Endodermal cell (in vitro differentiated cells): ENCODE data around the gene MOV10L1. TPM values are rescaled to one million over a fixed set of nuclear protein-coding genes. Genes with fewer than 3 reads are reported as not detected.
A peak's percentile ranks its signal among the peaks of the same experiment; 100 is the strongest.

Source experiments
- DNase-seq: peaks from one replicate; pipeline ENCODE4 v3.0.0-alpha.2; 2017
- H3K27ac ChIP-seq: 2 replicates; pipeline ENCODE4 v1.5.1; 2013; ENCODE audit warnings: mild to moderate bottlenecking, low read depth, low read length, moderate library complexity
- H3K27me3 ChIP-seq: 2 replicates; pipeline ENCODE4 v1.6.1; 2013; ENCODE audit warnings: mild to moderate bottlenecking, low read length, moderate library complexity; ENCODE audit not compliant: insufficient read depth, control insufficient read depth, poor library complexity, severe bottlenecking
- H3K36me3 ChIP-seq: 2 replicates; pipeline ENCODE4 v1.7.0; 2013; ENCODE audit warnings: mild to moderate bottlenecking, low read length, moderate library complexity; ENCODE audit not compliant: control insufficient read depth, insufficient read depth
- H3K4me1 ChIP-seq: one replicate; pipeline ENCODE4 v1.7.0; 2013; ENCODE audit warnings: low read length; ENCODE audit not compliant: control insufficient read depth, insufficient read depth
- H3K4me3 ChIP-seq: 2 replicates; pipeline ENCODE4 v1.5.1; 2013; ENCODE audit warnings: mild to moderate bottlenecking, low read length, moderate library complexity
- H3K9ac ChIP-seq: 2 replicates; pipeline ENCODE4 v1.6.1; 2013; ENCODE audit warnings: mild to moderate bottlenecking, low read length, moderate library complexity; ENCODE audit not compliant: poor library complexity, severe bottlenecking; ENCODE audit errors: extremely low read depth
- H3K9me3 ChIP-seq: 2 replicates; pipeline ENCODE4 v1.6.1; 2013; ENCODE audit warnings: mild to moderate bottlenecking, low read length, moderate library complexity; ENCODE audit not compliant: control insufficient read depth
- H3K27ac Mint-ChIP-seq: 2 replicates; pipeline ENCODE4 v1.8.0; 2020; ENCODE audit warnings: mixed read lengths
- H3K27me3 Mint-ChIP-seq: 2 replicates; pipeline ENCODE4 v1.8.0; 2021; ENCODE audit warnings: mild to moderate bottlenecking, mixed read lengths; ENCODE audit not compliant: insufficient read depth
- H3K36me3 Mint-ChIP-seq: 2 replicates; pipeline ENCODE4 v1.8.0; 2020; ENCODE audit warnings: low read depth, mixed read lengths
- H3K4me1 Mint-ChIP-seq: 2 replicates; pipeline ENCODE4 v1.8.0; 2020; ENCODE audit warnings: mixed read lengths
- H3K4me3 Mint-ChIP-seq: 2 replicates; pipeline ENCODE4 v1.8.0; 2020; ENCODE audit warnings: mild to moderate bottlenecking, moderate library complexity, mixed read lengths
- H3K9me3 Mint-ChIP-seq: 2 replicates; pipeline ENCODE4 v1.8.0; 2020; ENCODE audit warnings: mild to moderate bottlenecking, mixed read lengths
- WGBS, 2 experiments: methylation state at CpG; one replicate each; pipeline versions ENCODE4 v1.1.5 to v1.1.7; 2013; ENCODE audit warnings: missing lambda C conversion rate in 2 of 2, mixed read lengths in 1 of 2; ENCODE audit not compliant: insufficient coverage in 1 of 2, insufficient read length in 1 of 2; 5-methylcytosine and 5-hydroxymethylcytosine counted together
- total RNA-seq, 2 donors: library from RNA; stranded (reverse); fragmentation: NEBNext Ultra II Directional in 1 of 2; extraction: Animal tissue kit (Norgen Biotek cat#: 25700) in 1 of 2; gene quantifications; 2 replicates in 1 of 2; 3 replicates in 1 of 2; pipeline ENCODE4 v1.2.1, GENCODE V29; 2021
- TF ChIP-seq, protein P1 (sequence below): fragments of 200-600 bp; sonication (generic); conservative IDR thresholded peaks from 2 replicates; pipeline ENCODE4 v1.5.0; 2021; ENCODE audit warnings: antibody characterized with exemption, mild to moderate bottlenecking

MOV10L1 gene
- total RNA-seq, 2 donors from 2014 or later: 0.31 TPM; not detected in 1

DNA sequence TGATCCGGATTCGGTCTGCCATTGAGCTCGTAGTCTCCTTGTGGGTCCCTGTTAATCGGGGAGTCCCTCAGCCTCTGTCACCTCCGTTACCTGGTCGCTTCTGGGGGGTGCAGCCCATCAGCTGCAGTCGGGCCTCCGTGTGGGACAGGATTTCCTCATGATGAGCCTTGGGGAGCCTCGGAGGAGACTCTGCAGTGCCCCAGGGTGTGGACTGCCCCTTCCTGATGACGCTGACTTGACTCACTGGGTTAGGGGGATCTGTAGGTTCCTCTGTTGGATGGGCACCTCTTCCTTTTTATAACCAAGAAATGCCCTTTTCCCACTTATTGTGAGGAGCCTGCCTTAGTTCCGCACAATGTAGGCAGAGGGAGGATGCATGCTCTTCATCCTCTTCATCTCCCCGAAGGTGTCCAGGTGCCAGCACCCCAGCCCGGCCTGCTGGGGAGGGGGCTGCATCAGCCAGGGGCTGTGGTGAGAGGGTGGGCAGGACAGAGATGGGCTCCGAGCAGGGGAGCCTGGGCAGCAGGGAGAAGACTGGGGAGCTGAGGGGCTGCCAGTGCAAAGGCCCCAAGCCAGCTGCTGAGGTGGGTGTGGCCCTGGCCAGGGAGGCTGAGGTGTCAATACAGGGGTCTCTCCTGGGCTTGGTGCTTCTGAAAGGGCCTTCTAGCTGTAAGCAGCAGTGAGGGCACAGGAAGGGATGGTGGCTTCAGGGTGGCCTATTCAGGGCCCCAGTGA, 18.2 kb upstream of the MOV10L1 start:
- H3K27me3 ChIP-seq: no peaks in the 10 kb centered on the region
- H3K36me3 ChIP-seq: no peaks in the 10 kb centered on the region
- 88 to 91% methylated on average over 9 to 14 of the region's 14 CpGs for WGBS, 2 experiments
- TF ChIP-seq, protein P1, sequence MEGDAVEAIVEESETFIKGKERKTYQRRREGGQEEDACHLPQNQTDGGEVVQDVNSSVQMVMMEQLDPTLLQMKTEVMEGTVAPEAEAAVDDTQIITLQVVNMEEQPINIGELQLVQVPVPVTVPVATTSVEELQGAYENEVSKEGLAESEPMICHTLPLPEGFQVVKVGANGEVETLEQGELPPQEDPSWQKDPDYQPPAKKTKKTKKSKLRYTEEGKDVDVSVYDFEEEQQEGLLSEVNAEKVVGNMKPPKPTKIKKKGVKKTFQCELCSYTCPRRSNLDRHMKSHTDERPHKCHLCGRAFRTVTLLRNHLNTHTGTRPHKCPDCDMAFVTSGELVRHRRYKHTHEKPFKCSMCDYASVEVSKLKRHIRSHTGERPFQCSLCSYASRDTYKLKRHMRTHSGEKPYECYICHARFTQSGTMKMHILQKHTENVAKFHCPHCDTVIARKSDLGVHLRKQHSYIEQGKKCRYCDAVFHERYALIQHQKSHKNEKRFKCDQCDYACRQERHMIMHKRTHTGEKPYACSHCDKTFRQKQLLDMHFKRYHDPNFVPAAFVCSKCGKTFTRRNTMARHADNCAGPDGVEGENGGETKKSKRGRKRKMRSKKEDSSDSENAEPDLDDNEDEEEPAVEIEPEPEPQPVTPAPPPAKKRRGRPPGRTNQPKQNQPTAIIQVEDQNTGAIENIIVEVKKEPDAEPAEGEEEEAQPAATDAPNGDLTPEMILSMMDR: no peak
- no peak overlapping the region for H3K4me3 ChIP-seq
- H3K9me3 Mint-ChIP-seq: peaks cover 4% of the 10 kb centered on the region
- no peaks in the 10 kb centered on the region for H3K9me3 ChIP-seq
- H3K36me3 Mint-ChIP-seq: no peaks in the 10 kb centered on the region
- no peak overlapping the region for H3K27ac Mint-ChIP-seq
- no peak overlapping the region for H3K9ac ChIP-seq
- peaks cover 5% of the 10 kb centered on the region for H3K4me1 ChIP-seq
- no peaks in the 10 kb centered on the region for H3K27me3 Mint-ChIP-seq
- no peak for DNase-seq
- no peak overlapping the region for H3K4me3 Mint-ChIP-seq
- H3K27ac ChIP-seq: no peak overlapping the region
- no peaks in the 10 kb centered on the region for H3K4me1 Mint-ChIP-seq

DNA sequence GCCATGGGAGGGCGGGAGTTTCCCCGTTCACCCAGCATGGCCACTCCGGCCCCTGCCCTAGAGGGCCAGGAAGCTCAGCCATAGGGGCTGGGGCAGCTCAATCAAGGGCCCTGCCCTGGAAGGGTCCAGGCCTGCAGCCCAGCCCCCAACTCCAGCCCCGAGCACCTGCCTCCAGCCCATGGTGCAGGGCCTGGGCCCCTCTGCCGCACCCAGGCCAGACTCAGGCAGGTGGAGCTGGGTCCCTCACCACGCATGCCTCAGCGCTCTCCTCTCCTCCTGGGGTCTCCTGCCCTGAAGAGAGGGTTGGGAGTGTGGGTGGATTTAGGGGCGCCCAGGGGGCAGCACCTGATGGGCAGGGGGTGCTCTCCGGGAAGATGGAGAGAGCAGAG, 17.6 kb upstream of the MOV10L1 start:
- Histone ChIP-seq H3K9me3 (no peaks in the 10 kb centered on the region), H3K9ac (no peak overlapping the region), H3K4me3 (no peak overlapping the region), H3K27ac (no peak overlapping the region), H3K36me3 (no peaks in the 10 kb centered on the region), H3K4me1 (peaks cover 5% of the 10 kb centered on the region), H3K27me3 (no peaks in the 10 kb centered on the region)
- Mint-ChIP-seq H3K27me3 (no peaks in the 10 kb centered on the region), H3K4me3 (no peak overlapping the region), H3K27ac (no peak overlapping the region), H3K4me1 (no peaks in the 10 kb centered on the region), H3K9me3 (peaks cover 4% of the 10 kb centered on the region), H3K36me3 (no peaks in the 10 kb centered on the region)
- 94% methylated on average over 9 of the region's 9 CpGs; no CpG with 5 or more reads in 1 of the 2 experiments for WGBS, 2 experiments
- DNase-seq: no peak
- TF ChIP-seq, protein P1: no peak

DNA sequence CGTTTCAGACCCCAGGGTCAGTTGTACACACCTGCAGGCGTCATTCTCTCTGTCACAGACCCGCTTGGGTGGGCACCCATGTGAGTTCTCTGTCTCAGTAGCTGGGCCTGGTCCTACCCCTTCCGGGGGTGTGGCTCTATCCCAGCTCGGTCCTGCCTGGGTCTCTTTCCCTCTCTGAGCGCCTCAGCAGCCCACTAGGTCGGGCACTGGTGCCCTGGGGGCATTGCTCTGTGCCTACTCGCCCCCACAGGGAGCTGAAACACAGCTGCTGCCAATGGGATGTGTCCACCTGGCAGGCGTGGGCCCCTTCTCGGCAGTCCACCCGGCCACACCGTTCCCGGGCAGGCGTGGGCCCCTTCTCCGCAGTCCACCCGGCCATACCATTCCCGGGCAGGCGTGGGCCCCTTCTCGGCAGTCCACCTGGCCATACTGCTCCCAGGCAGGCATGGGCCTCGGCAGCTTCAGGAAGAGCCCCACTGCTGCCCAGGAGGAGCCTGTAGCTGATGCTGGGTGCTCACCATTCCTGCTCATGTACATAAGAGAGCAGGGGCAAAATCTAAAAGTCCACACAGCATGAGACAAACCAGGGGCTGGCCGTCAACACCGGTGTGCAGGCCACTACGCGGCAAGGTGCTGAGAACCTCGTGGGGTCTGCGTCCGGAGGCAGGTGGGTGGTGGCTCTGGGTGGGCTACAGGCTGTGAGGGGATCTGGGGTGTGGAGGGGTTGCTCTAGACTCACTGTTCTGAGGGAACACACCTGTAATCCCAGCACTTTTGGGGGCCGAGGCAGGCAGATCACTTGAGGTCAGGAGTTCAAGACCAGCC, 16.9 kb upstream of the MOV10L1 start:
- H3K4me1 ChIP-seq: peaks cover 5% of the 10 kb centered on the region
- Mint-ChIP-seq H3K27ac (no peak overlapping the region), H3K27me3 (no peaks in the 10 kb centered on the region), H3K9me3 (peaks cover 4% of the 10 kb centered on the region), H3K36me3 (no peaks in the 10 kb centered on the region), H3K4me1 (no peaks in the 10 kb centered on the region), H3K4me3 (no peak overlapping the region)
- H3K27ac ChIP-seq: no peak overlapping the region
- H3K9ac ChIP-seq: no peak overlapping the region
- no peaks in the 10 kb centered on the region for H3K36me3 ChIP-seq
- DNase-seq: peak; percentile 37
- TF ChIP-seq, protein P1: no peak
- H3K9me3 ChIP-seq: no peaks in the 10 kb centered on the region
- no peaks in the 10 kb centered on the region for H3K27me3 ChIP-seq
- WGBS, 2 experiments: 92 to 98% methylated on average over 11 to 28 of the region's 28 CpGs
- H3K4me3 ChIP-seq: no peak overlapping the region
